HG02938 (cell line): ENCODE data around the gene CREG1.
"Not testable (repeated sequence)": the region's sequence is repeated elsewhere in the genome, so short reads cannot be mapped to it uniquely, and the experiment has no call there.

Experiments
- ATAC-seq: cut with Tn5 transposase; IDR thresholded peaks from one replicate; pipeline ENCODE4 v1.9.1; 2021; ENCODE audit warnings: mild to moderate bottlenecking, moderate library complexity; ENCODE audit not compliant: unreplicated experiment

Gene CREG1

GRCh38 chr1:167564612-167565270 is 11.2 kb upstream of the CREG1 start:
- ATAC-seq, result no peak

GRCh38 chr1:167563579-167564246 is 10.2 kb upstream of the CREG1 start:
- no peak for ATAC-seq

GRCh38 chr1:167562702-167563101 is 9.1 kb upstream of the CREG1 start:
- no peak for ATAC-seq

GRCh38 chr1:167561753-167562152 is 8.2 kb upstream of the CREG1 start:
- ATAC-seq, result no peak

GRCh38 chr1:167555971-167556714 is 2.6 kb upstream of the CREG1 start:
- peak; percentile 33 for ATAC-seq

GRCh38 chr1:167555072-167555471 is 1.5 kb upstream of the CREG1 start:
- not testable (repeated sequence) for ATAC-seq

GRCh38 chr1:167554028-167554779 is 642 bp upstream of the CREG1 start:
- ATAC-seq, result peak; percentile 7

GRCh38 chr1:167551362-167551761 is 2.2 kb downstream of the CREG1 start:
- no peak for ATAC-seq

- no peak for ATAC-seq
Measured at GRCh38 chr1:167548059-167548932, 5.3 kb downstream of the CREG1 start.

GRCh38 chr1:167546935-167547334 is 6.6 kb downstream of the CREG1 start:
- no peak for ATAC-seq

- ATAC-seq, result no peak
Measured at GRCh38 chr1:167545349-167545748, 8.2 kb downstream of the CREG1 start.

- no peak for ATAC-seq
Measured at GRCh38 chr1:167544447-167545093, 9.0 kb downstream of the CREG1 start.

GRCh38 chr1:167543199-167543990 is 10.2 kb downstream of the CREG1 start:
- ATAC-seq, result no peak

- ATAC-seq, result no peak
Measured at GRCh38 chr1:167542109-167543032, 11.2 kb downstream of the CREG1 start.

GRCh38 chr1:167541610-167542009 is 12.0 kb downstream of the CREG1 start:
- ATAC-seq, result no peak

- no peak for ATAC-seq
Measured at GRCh38 chr1:167541003-167541402, 12.6 kb downstream of the CREG1 start.

GRCh38 chr1:167538657-167539056 is 14.9 kb downstream of the CREG1 start:
- no peak for ATAC-seq

GRCh38 chr1:167533851-167534300 is 19.7 kb downstream of the CREG1 start:
- no peak for ATAC-seq
